ENCODE data around the gene OSBPL10. TPM values are rescaled to one million over a fixed set of nuclear protein-coding genes. Genes with fewer than 3 reads are reported as not detected.
A peak's percentile ranks its signal among the peaks of the same experiment; 100 is the strongest.

The OSBPL10 gene
- total and polyA plus RNA-seq, 5 experiments from 2014 or later: 0.03 to 11.2 (median 0.08) TPM

DNA sequence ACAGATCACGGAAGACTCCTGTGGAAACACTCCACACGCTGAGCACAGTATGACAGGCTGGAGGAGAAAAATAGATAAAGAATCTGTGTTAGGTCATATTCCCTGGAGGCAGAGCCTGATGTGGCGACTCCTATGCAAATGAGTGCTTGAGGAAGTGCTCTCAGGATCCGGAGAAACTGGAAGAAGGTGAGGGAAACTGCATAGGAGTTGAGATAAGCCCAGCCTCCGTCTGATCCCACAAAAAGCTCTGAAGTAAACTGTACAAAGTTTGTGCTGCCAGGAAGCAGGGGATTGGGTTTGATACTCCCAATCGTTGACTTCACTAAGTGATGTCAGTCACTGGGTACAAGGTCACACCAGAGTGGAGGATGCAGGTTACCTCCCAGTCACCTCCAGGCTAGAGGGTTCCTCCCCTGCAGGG, 33.4 kb downstream of the OSBPL10 start:
- Mint-ChIP-seq H3K4me1 (peaks cover 0 to 55% (median under 1%) of the 10 kb centered on the region in 4 donors), H3K27me3 (peaks cover 0 to 16% (median 4%) of the 10 kb centered on the region in 5 donors), H3K27ac (peak overlapping the region in 1 of 10 donors; percentile 40), H3K36me3 (no peaks in the 10 kb centered on the region), H3K9me3 (peaks cover 0 to 9% (median 2%) of the 10 kb centered on the region in 9 donors), H3K4me3 (no peak overlapping the region)
- POLR2A ChIA-PET: no interaction called here
- no peak for DNase-seq
- no peak for ATAC-seq

DNA sequence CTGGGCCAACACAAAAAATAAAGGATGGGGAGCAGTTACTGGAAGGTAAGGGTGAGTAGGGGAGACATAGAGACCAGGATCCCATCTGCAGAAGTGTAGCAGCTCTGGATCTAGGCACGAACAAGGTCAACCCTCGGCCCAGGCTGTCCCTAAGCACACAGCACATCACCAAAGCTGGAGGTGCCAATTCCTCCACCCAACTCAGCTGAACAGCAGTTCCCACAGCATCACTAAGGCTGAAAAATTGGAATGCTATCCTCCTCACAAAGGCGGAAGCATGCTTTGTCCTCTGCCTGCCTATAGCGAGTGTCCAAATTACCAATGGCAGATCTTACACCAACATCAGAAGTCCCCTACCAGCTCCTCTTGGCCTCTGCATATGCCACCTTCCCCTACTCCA, 33.9 kb downstream of the OSBPL10 start:
- POLR2A ChIA-PET: no interaction called here

DNA sequence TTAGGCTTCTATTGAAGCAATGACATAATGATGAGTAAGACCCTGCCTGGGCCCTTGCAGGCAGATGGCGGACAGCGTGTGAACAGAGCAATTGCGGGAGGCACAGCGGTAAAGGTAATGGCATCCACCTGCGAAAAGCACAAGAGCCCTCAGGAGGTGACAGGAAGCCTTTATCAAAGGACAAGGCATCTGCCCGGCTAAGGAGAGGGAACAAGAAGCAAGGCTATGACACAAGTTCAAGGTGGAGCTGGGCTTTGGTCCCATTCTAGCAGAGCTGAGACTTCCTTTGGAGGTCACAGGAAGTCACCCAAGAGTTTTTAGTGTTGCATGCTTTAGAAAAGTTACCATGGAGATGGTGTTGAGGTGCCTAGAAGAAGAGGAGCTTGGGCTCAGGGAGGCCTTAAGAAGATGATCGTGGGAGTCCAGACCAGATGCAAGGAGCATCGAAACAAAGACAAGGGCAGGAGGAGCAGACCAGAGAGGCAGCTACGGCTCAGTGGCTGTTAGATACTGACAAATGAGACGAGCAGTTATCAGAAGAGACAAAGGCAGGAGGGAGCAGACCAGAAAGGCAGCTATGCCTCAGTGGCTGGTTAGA, 34.5 kb downstream of the OSBPL10 start:
- peak overlapping the region in 1 of 10 donors; percentile 25 for H3K4me3 Mint-ChIP-seq
- peaks cover 0 to 48% (median 0%) of the 10 kb centered on the region in 4 donors for H3K4me1 Mint-ChIP-seq
- peaks cover 0 to 16% (median 4%) of the 10 kb centered on the region in 5 donors for H3K27me3 Mint-ChIP-seq
- ATAC-seq: no peak
- H3K27ac Mint-ChIP-seq: peak overlapping the region in 2 of 10 donors; percentile 34 to 50
- peaks cover 0 to 11% (median 2%) of the 10 kb centered on the region in 9 donors for H3K9me3 Mint-ChIP-seq
- DNase-seq: no peak
- POLR2A ChIA-PET: no interaction called here
- H3K36me3 Mint-ChIP-seq: no peaks in the 10 kb centered on the region

More for the DNA sequence above, 33.9 kb downstream of the OSBPL10 start:
- Mint-ChIP-seq H3K36me3 (no peaks in the 10 kb centered on the region), H3K27me3 (peaks cover 0 to 16% (median 4%) of the 10 kb centered on the region in 5 donors), H3K9me3 (peaks cover 0 to 11% (median 2%) of the 10 kb centered on the region in 9 donors), H3K27ac (peak overlapping the region in 1 of 10 donors; percentile 40), H3K4me3 (peak overlapping the region in 1 of 10 donors; percentile 25), H3K4me1 (peaks cover 0 to 52% (median 0%) of the 10 kb centered on the region in 4 donors)
- ATAC-seq (no peak), DNase-seq (no peak)

DNA sequence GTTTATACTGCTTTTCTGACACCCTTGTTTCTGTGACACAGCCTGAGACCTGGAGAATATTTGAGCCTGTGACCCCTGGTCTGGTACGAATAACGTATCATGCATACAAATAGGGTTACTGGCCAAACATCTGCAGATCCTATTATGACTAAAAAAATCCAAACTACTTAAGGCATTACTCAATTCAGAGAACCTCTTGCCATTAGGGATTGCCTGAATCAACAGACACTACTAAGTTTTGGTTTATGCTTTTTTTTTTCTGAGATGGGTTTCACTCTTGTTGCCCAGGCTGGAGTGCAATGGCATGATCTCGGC, 35.4 kb downstream of the OSBPL10 start:
- Mint-ChIP-seq H3K4me1 (peaks cover 0 to 47% (median 0%) of the 10 kb centered on the region in 4 donors), H3K9me3 (peaks cover 0 to 9% (median 2%) of the 10 kb centered on the region in 9 donors), H3K4me3 (no peak overlapping the region), H3K36me3 (no peaks in the 10 kb centered on the region), H3K27ac (peak overlapping the region in 1 of 10 donors; percentile 51), H3K27me3 (peaks cover 0 to 16% (median 4%) of the 10 kb centered on the region in 5 donors)
- ATAC-seq (no peak), DNase-seq (no peak)
- POLR2A ChIA-PET: no interaction called here

DNA sequence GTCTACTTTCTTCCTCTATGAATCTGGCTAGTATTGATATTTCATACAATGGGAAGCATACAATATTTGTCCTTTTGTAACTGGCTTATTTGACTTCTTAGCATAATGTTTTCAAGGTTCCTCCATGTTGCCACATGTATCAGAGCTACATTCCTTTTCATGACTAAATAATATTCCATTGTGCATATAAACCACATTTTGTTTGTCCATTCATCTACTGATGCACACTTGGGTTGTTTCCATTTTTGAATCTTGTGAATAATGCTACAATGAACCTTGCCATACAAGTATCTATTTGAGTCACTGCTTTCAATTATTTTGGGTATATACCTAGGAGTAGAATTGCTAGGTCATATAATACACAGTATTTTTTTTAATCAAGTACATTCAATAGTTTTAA, 38.0 kb downstream of the OSBPL10 start:
- no peak overlapping the region for H3K4me3 Mint-ChIP-seq
- H3K27me3 Mint-ChIP-seq: peaks cover 0 to 16% (median 4%) of the 10 kb centered on the region in 5 donors
- POLR2A ChIA-PET: no interaction called here
- peaks cover 0 to 6% (median 0%) of the 10 kb centered on the region in 9 donors for H3K9me3 Mint-ChIP-seq
- DNase-seq: no peak
- ATAC-seq: no peak
- peak overlapping the region in 1 of 10 donors; percentile 39 for H3K27ac Mint-ChIP-seq
- peaks cover 0 to 29% (median 0%) of the 10 kb centered on the region in 4 donors for H3K4me1 Mint-ChIP-seq
- H3K36me3 Mint-ChIP-seq: no peaks in the 10 kb centered on the region

DNA sequence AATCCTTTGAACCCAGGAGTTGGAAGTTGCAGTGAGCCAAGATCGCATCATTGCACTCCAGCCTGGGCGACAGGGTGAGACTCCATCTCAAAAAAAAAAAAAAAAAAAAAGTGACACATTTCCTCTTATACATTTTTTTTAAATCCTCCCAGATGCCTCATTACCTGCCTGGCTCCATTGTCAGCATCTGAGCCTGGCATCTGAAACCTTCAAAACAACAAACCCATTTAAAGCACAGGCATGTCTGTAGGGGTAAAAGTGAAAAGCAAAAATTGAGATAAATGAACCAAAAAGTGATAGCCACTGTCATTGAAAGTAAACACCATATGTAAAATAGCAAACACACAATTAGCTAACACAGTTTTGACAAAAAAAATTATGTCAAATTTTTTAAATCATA, 38.6 kb downstream of the OSBPL10 start:
- peak overlapping the region in 1 of 10 donors; percentile 11 for H3K27ac Mint-ChIP-seq

DNA sequence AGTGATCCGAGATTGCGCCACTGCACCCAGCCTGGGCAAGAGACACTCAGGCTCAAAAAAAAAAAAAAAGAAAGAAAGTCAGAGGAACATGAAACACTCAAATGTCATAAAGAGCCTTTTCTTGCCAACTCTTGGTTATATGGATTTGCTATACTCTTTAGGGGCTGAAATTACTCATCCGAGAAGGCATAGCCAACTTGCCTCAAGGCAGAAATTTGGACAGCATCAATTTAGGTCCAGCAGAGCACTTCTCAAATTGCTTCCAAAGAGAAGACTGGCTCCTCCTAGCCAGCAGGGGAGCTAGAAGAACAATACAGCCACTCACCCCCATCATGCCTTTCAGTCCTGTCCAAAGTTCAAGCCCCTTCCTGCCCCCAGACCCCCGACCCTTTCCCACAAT, 43.8 kb downstream of the OSBPL10 start:
- no peaks in the 10 kb centered on the region for H3K27me3 Mint-ChIP-seq
- H3K36me3 Mint-ChIP-seq: no peaks in the 10 kb centered on the region
- no peak for DNase-seq
- ATAC-seq: no peak
- no peaks in the 10 kb centered on the region for H3K9me3 Mint-ChIP-seq
- H3K4me1 Mint-ChIP-seq: peaks cover 0 to 21% (median 0%) of the 10 kb centered on the region in 4 donors
- H3K27ac Mint-ChIP-seq: no peak overlapping the region
- H3K4me3 Mint-ChIP-seq: no peak overlapping the region
- POLR2A ChIA-PET: no interaction called here

More for the DNA sequence above, 38.6 kb downstream of the OSBPL10 start:
- H3K9me3 Mint-ChIP-seq: peaks cover 0 to 6% (median 0%) of the 10 kb centered on the region in 9 donors
- H3K4me3 Mint-ChIP-seq: no peak overlapping the region
- ATAC-seq: no peak
- POLR2A ChIA-PET: no interaction called here
- no peak for DNase-seq
- H3K27me3 Mint-ChIP-seq: peaks cover 0 to 15% (median 4%) of the 10 kb centered on the region in 5 donors
- no peaks in the 10 kb centered on the region for H3K36me3 Mint-ChIP-seq
- peaks cover 0 to 23% (median 0%) of the 10 kb centered on the region in 4 donors for H3K4me1 Mint-ChIP-seq

DNA sequence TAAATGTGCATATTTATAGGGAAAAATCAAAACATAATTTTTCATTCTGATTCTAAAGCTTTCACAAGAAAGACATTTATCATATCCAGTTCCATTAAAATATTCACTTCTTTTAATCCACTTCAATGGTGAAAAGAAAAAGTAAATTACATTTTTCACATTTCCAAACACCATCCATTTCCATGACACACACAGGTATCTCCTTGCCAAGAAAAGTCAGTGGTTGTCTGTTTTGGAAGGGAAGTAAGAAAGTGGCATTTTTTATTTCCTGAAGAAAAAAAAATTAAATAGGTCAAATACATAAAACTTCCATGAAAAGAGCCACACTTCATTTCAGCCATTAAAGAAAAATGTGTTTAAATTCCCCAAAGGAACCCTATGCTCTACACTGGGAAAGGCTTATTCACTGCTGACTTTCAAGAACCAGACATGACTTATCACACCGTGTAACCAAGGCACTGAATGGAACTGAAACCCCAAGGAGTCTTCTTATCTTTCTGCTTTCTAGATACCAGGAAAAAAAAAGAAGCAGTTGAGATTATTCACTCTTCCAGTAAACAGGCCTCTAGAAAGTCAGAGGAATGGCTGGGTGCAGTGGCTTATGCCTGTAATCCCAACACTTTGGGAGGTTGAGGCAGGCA, 44.5 kb downstream of the OSBPL10 start:
- POLR2A ChIA-PET: no interaction called here
- Mint-ChIP-seq H3K27ac (no peak overlapping the region), H3K36me3 (no peaks in the 10 kb centered on the region), H3K9me3 (no peaks in the 10 kb centered on the region), H3K4me1 (peaks cover 0 to 21% (median 0%) of the 10 kb centered on the region in 4 donors), H3K4me3 (no peak overlapping the region), H3K27me3 (no peaks in the 10 kb centered on the region)
- DNase-seq (no peak), ATAC-seq (no peak)

DNA sequence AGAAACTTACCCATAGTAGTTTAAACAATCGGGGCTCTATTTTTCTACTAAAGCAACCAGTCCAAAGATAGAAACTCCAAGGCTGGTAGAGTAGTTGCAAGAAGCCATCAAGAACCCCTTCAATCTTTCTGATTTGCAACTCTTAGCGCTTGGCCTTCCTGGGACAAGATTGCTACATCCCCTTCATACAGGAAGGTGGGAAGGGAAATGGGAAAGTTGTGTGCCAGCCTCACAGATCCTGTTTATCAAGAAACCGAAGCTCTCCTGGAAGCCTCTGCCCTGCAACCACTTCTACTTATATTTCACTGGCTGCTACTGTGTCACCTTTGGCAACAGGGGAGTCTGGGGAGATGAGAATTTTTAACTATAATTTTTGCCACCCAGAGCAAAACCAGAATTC, 46.2 kb downstream of the OSBPL10 start:
- Mint-ChIP-seq H3K9me3 (peaks cover 0 to 1% (median 0%) of the 10 kb centered on the region in 9 donors), H3K36me3 (no peaks in the 10 kb centered on the region), H3K27me3 (no peaks in the 10 kb centered on the region), H3K27ac (no peak overlapping the region), H3K4me1 (peaks cover 0 to 23% (median 0%) of the 10 kb centered on the region in 4 donors), H3K4me3 (no peak overlapping the region)
- ATAC-seq (no peak), DNase-seq (no peak)
- POLR2A ChIA-PET: no interaction called here

DNA sequence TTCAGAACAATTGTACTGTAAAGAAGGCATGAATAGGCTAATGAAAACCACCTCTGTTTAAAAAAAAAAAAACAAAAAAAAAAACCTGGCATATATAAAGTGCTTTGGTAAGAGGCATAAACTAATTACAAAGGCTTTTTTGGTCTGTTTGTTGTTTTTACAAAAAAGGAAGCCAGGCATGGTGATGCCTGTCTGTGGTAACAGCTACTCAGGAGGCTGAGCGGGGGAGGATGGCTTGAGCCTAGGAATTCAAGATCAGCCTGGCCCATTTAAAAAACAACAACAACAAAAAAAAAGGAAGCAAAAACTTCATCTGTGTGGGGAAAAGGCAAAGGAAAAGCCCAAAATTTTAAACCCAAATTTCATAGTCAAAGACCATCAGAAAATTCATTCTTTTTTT, 47.0 kb downstream of the OSBPL10 start:
- peak overlapping the region in 1 of 10 donors; percentile 18 for H3K27ac Mint-ChIP-seq
- H3K4me3 Mint-ChIP-seq: no peak overlapping the region
- H3K27me3 Mint-ChIP-seq: no peaks in the 10 kb centered on the region
- H3K9me3 Mint-ChIP-seq: peaks cover 0 to 1% (median 0%) of the 10 kb centered on the region in 9 donors
- no peak for ATAC-seq
- DNase-seq: peak in 1 of 10 donors; percentile 12
- H3K4me1 Mint-ChIP-seq: peaks cover 0 to 23% (median 0%) of the 10 kb centered on the region in 4 donors
- POLR2A ChIA-PET: no interaction called here
- H3K36me3 Mint-ChIP-seq: no peaks in the 10 kb centered on the region

DNA sequence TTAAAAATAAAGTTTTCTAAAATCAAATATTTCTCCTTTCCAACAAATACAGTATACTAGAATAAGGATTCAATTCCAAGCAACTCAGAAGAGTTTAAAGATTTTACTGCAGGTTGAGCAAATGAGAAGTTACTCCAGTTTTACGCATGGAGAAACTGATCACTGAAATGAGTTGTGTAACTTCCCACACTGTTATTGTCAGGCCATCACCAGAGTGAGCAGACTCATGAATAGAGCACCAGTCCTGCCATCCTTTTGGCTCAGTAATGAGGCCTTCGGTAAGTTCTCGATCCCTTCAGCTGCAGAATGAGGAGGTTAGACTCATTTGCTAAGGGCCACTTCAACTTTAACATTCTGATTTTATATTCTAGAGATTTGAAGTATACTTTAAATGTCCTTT, 48.1 kb downstream of the OSBPL10 start:
- POLR2A ChIA-PET: no interaction called here
- ATAC-seq (no peak), DNase-seq (no peak)
- H3K9me3 Mint-ChIP-seq: peaks cover 0 to 1% (median 0%) of the 10 kb centered on the region in 9 donors
- H3K36me3 Mint-ChIP-seq: no peaks in the 10 kb centered on the region
- no peak overlapping the region for H3K4me3 Mint-ChIP-seq
- no peaks in the 10 kb centered on the region for H3K27me3 Mint-ChIP-seq
- H3K27ac Mint-ChIP-seq: peak overlapping the region in 2 of 10 donors; percentile 17 to 18
- peaks cover 0 to 32% (median 0%) of the 10 kb centered on the region in 4 donors for H3K4me1 Mint-ChIP-seq

DNA sequence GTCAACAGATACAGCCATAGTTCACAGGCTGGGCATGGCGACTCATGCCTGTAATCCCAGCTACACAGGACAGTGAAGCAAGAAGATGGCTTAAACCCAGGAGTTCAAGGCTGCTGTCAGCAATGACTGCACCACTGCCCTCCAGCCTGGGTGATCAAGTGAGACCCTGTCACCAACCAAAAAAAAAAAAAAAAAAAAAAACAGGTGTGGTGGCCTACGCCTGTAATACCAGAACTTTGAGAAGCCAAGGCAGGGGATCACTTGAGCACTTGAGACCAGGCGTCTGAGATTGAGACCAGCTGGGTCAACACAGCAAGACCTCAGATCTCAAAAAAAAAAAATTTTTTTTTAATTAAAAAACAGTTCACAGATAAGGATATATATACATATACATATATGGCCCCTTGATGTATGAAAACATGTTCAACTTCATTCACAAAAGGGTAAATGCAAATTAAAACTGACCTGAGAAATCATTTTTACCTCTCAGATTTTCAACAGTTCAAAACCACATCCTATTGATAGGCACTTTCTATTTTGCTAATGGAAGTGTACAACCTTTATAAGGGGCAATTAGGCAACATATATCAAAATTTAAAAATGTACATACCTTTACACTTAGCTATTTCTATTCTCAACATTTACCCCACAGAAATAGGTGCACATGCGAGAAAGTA, 51.1 kb downstream of the OSBPL10 start:
- POLR2A ChIA-PET: interaction anchor here (0.7 kb wide), 1 partner anchor 21 kb away, joined by 4 read pairs; no protein-coding TSS in a partner anchor
- no peak overlapping the region for H3K27ac Mint-ChIP-seq

DNA sequence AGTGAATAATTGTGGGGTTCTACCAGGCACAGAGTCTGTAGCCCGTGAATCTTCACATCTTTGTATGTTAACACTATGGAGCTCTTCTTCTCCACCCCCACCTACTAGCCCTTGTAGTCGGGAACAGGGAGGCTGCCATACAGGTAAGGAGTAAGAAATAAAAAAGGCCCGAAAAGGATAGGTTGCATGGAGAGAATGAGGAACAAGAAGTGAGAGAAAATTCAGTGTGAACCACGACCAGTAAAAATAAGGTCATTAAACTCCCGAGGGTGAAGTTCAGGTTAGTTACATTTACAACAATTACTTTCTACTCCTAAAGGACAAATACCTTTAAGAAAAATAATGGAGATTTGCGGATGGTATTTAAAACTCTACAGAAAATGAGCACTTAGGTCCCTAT, 53.3 kb downstream of the OSBPL10 start:
- POLR2A ChIA-PET: no interaction called here
- ATAC-seq: no peak
- Mint-ChIP-seq H3K36me3 (no peaks in the 10 kb centered on the region), H3K4me1 (peaks cover 0 to 21% (median 0%) of the 10 kb centered on the region in 4 donors), H3K27me3 (no peaks in the 10 kb centered on the region), H3K9me3 (peaks cover 0 to 1% (median 0%) of the 10 kb centered on the region in 9 donors), H3K27ac (no peak overlapping the region), H3K4me3 (no peak overlapping the region)
- DNase-seq: no peak

More for the DNA sequence above, 51.1 kb downstream of the OSBPL10 start:
- Mint-ChIP-seq H3K36me3 (no peaks in the 10 kb centered on the region), H3K27me3 (no peaks in the 10 kb centered on the region), H3K9me3 (peaks cover 0 to 1% (median 0%) of the 10 kb centered on the region in 9 donors), H3K4me3 (no peak overlapping the region), H3K4me1 (peaks cover 0 to 37% (median 0%) of the 10 kb centered on the region in 4 donors)
- DNase-seq: no peak
- ATAC-seq: no peak

Measured in naive thymus-derived CD8-positive, alpha-beta T cell (primary cell).